Measurements from ENCODE around the gene PIK3C2G.

- no peak for TF ChIP-seq CTCF (IDR thresholded peaks at IDR 0.05)
- TF ChIP-seq POLR2A (IDR thresholded peaks at IDR 0.05): no peak
- TF ChIP-seq EP300 (IDR thresholded peaks at IDR 0.05): no peak
These were observed 35.0 kb downstream of the PIK3C2G start for GRCh38 chr12:18296201-18296908.

Measured in tibial nerve (tissue), 4 donors.